ENCODE measurements around the gene TTLL11. TPM values are rescaled to one million over a fixed set of nuclear protein-coding genes. Genes with fewer than 3 reads are reported as not detected.
"Not testable (repeated sequence)": the region's sequence is repeated elsewhere in the genome, so short reads cannot be mapped to it uniquely, and the experiment has no call there.

The TTLL11 gene
- total and polyA plus RNA-seq, 4 donors: 12.3 to 21.1 (median 19.1) TPM

DNA sequence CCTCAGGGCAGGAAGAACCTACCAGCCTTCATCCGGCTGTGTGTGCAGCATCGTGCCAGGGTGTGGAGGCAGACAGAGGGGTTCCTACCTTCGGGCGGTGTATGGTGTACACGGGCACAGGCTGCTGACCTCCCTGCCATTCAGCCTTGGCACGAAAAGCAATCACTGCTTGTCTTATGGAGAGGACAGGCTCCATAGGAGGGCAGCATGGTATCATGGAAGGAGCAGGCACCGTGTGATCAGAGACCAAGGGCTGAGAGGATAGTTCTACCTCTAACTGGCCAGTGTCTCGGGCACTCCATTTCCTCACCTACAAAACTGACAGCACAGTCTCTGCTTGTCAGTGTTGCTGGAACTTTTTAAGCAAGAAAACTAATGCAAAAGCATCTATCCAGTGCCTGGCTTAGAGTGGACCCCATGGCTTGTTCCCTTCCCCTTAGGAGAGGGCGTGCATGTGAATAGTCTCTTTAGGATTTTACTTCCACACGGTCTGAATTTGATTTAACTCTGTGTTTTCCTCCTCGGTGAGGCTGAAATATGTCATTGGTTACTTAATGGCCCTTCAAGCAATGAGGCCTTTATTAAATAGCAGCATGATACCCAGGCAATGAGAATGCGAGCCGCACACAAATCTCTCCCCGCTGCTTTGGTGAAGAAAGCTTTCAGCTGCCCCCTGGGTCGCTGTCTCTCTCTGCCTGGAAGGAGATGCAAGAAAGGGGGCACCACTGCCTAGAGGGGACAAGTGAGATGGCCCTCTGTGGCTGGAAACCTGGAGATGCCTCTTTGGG lies 22.2 kb downstream of the TTLL11 start:
- DNase-seq (ENCODE audit: low read depth in 4 of 6, low spot score in 6 of 6): peak in 1 of 6 donors; percentile 91

DNA sequence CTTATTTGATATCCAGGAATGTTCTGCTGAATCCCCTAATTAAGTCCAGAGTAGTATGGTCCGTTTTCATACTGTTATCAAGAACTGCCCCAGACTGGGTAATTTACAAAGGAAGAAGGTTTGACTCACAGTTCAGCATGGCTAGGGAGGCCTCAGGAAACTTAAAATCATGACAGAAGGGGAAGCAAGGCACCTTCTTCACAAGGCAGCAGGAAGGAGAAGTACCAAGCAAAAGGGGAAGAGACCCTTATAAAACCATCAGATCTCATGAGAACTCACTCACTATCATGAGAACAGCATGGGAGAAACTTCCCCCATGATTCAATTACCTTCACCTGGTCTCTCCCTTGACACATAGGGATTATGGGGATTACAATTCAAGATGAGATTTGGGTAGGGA lies 26.4 kb downstream of the TTLL11 start:
- not testable (repeated sequence) for H3K27me3 ChIP-seq (ENCODE audit: control insufficient read depth, insufficient read depth, low read length); H3K4me1 ChIP-seq (ENCODE audit: control insufficient read depth, insufficient read depth, low read length); H3K27ac ChIP-seq (ENCODE audit: low read depth, low read length); H3K36me3 ChIP-seq (ENCODE audit: control insufficient read depth, insufficient read depth, low read length); H3K9me3 ChIP-seq (ENCODE audit: control insufficient read depth, insufficient read depth, low read length); DNase-seq (ENCODE audit: low read depth in 4 of 6, low spot score in 6 of 6); H3K4me3 ChIP-seq (ENCODE audit: low read depth, low read length)
- no CpG with 5 or more reads among the region's 1 CpG for WGBS (ENCODE audit: insufficient coverage)

More for the DNA sequence above, 22.2 kb downstream of the TTLL11 start:
- no peak overlapping the region for H3K27ac ChIP-seq (ENCODE audit: low read depth, low read length)
- no peak overlapping the region for H3K4me3 ChIP-seq (ENCODE audit: low read depth, low read length)
- H3K36me3 ChIP-seq (ENCODE audit: control insufficient read depth, insufficient read depth, low read length): no peaks in the 10 kb centered on the region
- H3K4me1 ChIP-seq (ENCODE audit: control insufficient read depth, insufficient read depth, low read length): peaks cover 10% of the 10 kb centered on the region
- H3K9me3 ChIP-seq (ENCODE audit: control insufficient read depth, insufficient read depth, low read length): no peaks in the 10 kb centered on the region
- no peaks in the 10 kb centered on the region for H3K27me3 ChIP-seq (ENCODE audit: control insufficient read depth, insufficient read depth, low read length)
- WGBS (ENCODE audit: insufficient coverage): 36% methylated on average over 10 of the region's 15 CpGs

DNA sequence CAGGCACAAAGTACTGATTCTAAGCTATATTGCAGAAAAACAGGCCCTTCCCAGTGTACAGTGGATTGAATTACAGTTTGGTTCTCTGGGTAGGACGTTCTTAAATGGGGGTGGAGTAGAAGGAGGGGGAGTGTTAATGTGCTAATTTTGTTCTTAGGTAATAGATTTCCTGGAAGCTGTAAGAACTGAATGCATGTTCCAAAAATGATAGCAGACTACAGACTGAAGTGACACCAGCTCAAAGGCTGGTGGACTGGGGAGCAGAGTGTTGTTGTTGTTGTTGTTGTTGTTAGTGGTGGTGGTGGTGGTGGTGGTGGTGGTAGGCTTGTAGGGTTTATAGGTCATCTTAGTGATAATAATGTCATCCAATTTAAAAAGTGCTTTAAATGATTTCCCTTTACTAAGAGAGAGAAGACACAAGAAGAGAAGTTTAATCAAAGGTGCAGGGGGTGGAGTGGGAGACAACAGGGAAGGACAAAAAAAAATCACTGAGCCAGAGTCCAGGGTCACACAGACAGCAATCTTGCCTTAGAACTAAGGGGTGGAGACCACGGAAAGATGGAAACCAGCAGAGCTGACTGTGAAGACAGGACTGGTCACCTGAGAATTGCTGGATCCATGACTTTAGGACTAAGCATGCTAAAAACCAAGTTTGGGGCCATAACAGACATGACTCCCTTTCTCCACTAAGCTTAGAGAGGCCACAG lies 27.0 kb downstream of the TTLL11 start:
- WGBS (ENCODE audit: insufficient coverage): 58% methylated on average over 2 of the region's 2 CpGs
- DNase-seq (ENCODE audit: low read depth in 4 of 6, low spot score in 6 of 6): no peak
- no peaks in the 10 kb centered on the region for H3K9me3 ChIP-seq (ENCODE audit: control insufficient read depth, insufficient read depth, low read length)

DNA sequence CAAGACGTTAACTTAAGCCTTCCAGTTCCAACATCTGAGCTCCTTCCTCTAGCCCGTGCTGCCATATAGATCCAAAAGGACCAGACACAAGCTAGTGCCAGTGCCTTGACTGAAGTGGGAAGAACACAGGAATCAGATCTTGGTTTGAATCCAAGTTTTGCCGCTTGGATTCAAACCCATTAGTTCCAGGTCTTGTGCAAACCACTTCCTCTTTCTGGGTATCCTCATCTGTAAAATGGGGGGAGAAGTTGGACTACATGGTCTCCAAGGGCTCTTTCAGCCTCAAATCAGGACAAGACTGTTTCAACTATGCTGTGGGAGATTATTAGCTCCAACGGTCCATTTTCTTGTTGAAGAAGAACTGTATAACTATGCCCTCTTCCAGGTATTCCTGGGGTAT lies 32.6 kb downstream of the TTLL11 start:
- no peak for DNase-seq (ENCODE audit: low read depth in 4 of 6, low spot score in 6 of 6)
- no peaks in the 10 kb centered on the region for H3K27me3 ChIP-seq (ENCODE audit: control insufficient read depth, insufficient read depth, low read length)
- no peaks in the 10 kb centered on the region for H3K36me3 ChIP-seq (ENCODE audit: control insufficient read depth, insufficient read depth, low read length)
- H3K4me1 ChIP-seq (ENCODE audit: control insufficient read depth, insufficient read depth, low read length): no peaks in the 10 kb centered on the region
- H3K9me3 ChIP-seq (ENCODE audit: control insufficient read depth, insufficient read depth, low read length): no peaks in the 10 kb centered on the region
- H3K27ac ChIP-seq (ENCODE audit: low read depth, low read length): no peak overlapping the region
- WGBS (ENCODE audit: insufficient coverage): 80% methylated on average over 1 of the region's 4 CpGs
- H3K4me3 ChIP-seq (ENCODE audit: low read depth, low read length): no peak overlapping the region

More for the DNA sequence above, 27.0 kb downstream of the TTLL11 start:
- Histone ChIP-seq H3K27ac (ENCODE audit: low read depth, low read length) (no peak overlapping the region), H3K36me3 (ENCODE audit: control insufficient read depth, insufficient read depth, low read length) (no peaks in the 10 kb centered on the region), H3K4me3 (ENCODE audit: low read depth, low read length) (no peak overlapping the region), H3K27me3 (ENCODE audit: control insufficient read depth, insufficient read depth, low read length) (no peaks in the 10 kb centered on the region), H3K4me1 (ENCODE audit: control insufficient read depth, insufficient read depth, low read length) (peaks cover 5% of the 10 kb centered on the region)

DNA sequence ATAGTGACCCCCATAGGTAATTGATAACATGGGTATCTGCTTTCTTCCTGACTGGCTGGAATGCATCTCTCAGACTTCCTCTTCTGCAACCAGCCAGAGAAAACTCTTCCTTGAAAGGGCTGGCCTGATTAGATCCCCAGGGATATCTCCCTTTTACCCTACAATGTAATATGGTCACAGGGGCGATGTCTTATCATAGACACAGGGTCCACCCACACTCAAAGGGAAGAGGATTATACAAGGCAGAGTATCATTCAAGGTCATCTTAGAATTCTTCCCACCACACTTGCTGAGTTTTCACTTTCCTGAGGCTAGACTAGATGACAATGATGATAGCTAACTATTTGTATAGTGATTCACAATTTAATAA lies 33.2 kb downstream of the TTLL11 start:
- H3K27ac ChIP-seq (ENCODE audit: low read depth, low read length): no peak overlapping the region
- no CpG with 5 or more reads among the region's 1 CpG for WGBS (ENCODE audit: insufficient coverage)
- no peak for DNase-seq (ENCODE audit: low read depth in 4 of 6, low spot score in 6 of 6)

DNA sequence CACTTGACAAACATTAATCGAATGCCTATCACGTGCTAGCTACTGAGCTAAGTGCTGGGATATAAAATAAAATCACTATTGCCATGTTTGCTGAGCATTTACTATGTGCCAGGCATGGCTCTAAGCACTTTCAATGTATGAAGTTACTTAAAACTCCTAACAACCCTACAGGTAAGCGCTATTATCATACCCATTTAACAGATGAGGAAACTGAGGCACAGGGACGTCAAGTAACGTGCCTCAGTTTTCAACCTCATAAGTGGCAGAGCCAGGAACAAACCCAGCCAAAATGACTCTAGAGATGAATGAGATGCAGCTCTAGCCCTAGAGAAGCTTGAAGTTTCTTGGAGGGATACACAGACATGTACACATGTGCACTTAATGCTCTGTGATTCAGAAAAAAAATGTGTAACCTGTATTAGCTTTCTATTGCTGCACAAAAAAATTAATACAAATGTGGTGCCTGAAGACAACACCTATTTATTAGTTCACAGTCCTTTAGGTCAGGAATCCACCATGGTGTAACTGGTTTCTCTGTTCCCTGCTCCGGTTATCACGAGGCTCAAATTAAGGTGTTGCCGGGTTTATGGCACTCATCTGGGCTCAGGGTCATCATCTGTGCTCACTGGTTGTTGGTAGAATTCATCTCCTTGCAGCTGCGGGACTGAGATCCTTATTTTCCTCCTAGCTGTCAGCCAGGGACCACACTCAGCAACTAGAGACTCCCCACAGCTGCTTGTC lies 33.7 kb downstream of the TTLL11 start:
- WGBS (ENCODE audit: insufficient coverage): 96% methylated on average over 7 of the region's 9 CpGs
- H3K27me3 ChIP-seq (ENCODE audit: control insufficient read depth, insufficient read depth, low read length): no peaks in the 10 kb centered on the region
- H3K36me3 ChIP-seq (ENCODE audit: control insufficient read depth, insufficient read depth, low read length): no peaks in the 10 kb centered on the region
- H3K4me3 ChIP-seq (ENCODE audit: low read depth, low read length): no peak overlapping the region
- no peaks in the 10 kb centered on the region for H3K9me3 ChIP-seq (ENCODE audit: control insufficient read depth, insufficient read depth, low read length)
- no peak overlapping the region for H3K27ac ChIP-seq (ENCODE audit: low read depth, low read length)
- DNase-seq (ENCODE audit: low read depth in 4 of 6, low spot score in 6 of 6): no peak
- no peaks in the 10 kb centered on the region for H3K4me1 ChIP-seq (ENCODE audit: control insufficient read depth, insufficient read depth, low read length)

More for the DNA sequence above, 33.2 kb downstream of the TTLL11 start:
- no peaks in the 10 kb centered on the region for H3K36me3 ChIP-seq (ENCODE audit: control insufficient read depth, insufficient read depth, low read length)
- no peaks in the 10 kb centered on the region for H3K9me3 ChIP-seq (ENCODE audit: control insufficient read depth, insufficient read depth, low read length)
- no peaks in the 10 kb centered on the region for H3K4me1 ChIP-seq (ENCODE audit: control insufficient read depth, insufficient read depth, low read length)
- H3K27me3 ChIP-seq (ENCODE audit: control insufficient read depth, insufficient read depth, low read length): no peaks in the 10 kb centered on the region
- H3K4me3 ChIP-seq (ENCODE audit: low read depth, low read length): no peak overlapping the region

DNA sequence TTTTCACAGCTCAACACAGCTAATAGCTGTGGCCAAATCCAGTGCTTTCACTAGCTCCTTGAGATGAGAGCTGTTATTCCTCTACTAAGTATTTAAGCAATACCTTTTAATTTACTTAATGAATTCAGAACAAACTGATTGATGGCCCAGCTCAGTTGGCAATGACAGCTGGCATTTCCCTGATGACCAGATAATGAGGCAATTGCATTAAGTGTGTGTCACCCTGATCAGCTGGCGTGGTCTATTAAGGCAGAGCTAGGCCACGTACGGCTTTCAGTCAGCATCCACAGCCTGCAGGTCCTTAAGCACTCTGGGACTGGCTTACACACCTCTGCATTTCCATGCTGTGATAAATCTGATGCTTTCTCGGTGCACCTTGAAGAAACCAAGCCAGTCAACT lies 34.4 kb downstream of the TTLL11 start:
- Histone ChIP-seq H3K27me3 (ENCODE audit: control insufficient read depth, insufficient read depth, low read length) (no peaks in the 10 kb centered on the region), H3K4me3 (ENCODE audit: low read depth, low read length) (no peak overlapping the region), H3K36me3 (ENCODE audit: control insufficient read depth, insufficient read depth, low read length) (no peaks in the 10 kb centered on the region), H3K27ac (ENCODE audit: low read depth, low read length) (no peak overlapping the region), H3K4me1 (ENCODE audit: control insufficient read depth, insufficient read depth, low read length) (peaks cover under 1% of the 10 kb centered on the region), H3K9me3 (ENCODE audit: control insufficient read depth, insufficient read depth, low read length) (no peaks in the 10 kb centered on the region)
- DNase-seq (ENCODE audit: low read depth in 4 of 6, low spot score in 6 of 6): peak in 1 of 6 donors; percentile 81
- WGBS (ENCODE audit: insufficient coverage): 70% methylated on average over 3 of the region's 4 CpGs

DNA sequence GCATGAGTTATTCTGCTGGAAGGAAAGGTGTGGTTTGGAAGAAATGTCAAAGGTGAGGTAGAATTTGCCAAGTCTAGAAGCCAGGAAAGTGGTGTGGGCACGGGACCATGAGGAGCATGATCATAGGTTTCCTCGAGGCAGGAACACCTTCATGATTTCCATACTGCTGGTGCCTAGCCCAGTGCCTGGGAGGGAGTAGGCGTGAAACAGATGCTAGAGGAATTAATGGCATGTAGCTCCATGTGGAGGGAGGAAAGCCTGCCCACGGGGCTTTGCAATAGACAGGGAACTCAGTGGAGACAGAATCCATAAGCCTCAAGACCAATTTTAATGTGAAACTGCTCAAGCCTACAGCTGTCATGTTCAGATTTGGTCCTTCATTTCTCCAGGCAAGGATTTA lies 35.1 kb downstream of the TTLL11 start:
- H3K27ac ChIP-seq (ENCODE audit: low read depth, low read length): no peak overlapping the region

DNA sequence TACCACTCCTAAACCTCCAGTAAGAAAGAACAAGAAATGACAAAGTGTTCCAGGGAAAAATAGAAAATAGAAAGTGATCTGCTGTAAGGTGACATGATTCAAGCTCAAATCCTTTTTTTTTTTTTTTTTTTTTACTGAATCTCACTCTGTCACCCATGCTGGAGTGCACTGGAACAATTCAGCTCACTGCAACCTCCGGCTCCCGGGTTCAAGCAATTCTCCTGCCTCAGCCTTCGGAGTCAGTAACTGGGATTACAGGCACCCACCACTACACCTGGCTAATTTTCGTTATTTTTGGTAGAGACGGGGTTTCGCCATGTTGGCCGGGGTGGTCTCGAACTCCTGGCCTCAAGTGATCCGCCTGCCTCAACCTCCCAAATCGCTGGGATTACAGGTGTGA lies 35.9 kb downstream of the TTLL11 start:
- Histone ChIP-seq H3K27me3 (ENCODE audit: control insufficient read depth, insufficient read depth, low read length) (no peaks in the 10 kb centered on the region), H3K4me3 (ENCODE audit: low read depth, low read length) (no peak overlapping the region), H3K36me3 (ENCODE audit: control insufficient read depth, insufficient read depth, low read length) (no peaks in the 10 kb centered on the region), H3K9me3 (ENCODE audit: control insufficient read depth, insufficient read depth, low read length) (no peaks in the 10 kb centered on the region), H3K27ac (ENCODE audit: low read depth, low read length) (no peak overlapping the region), H3K4me1 (ENCODE audit: control insufficient read depth, insufficient read depth, low read length) (peaks cover 8% of the 10 kb centered on the region)
- no peak for DNase-seq (ENCODE audit: low read depth in 4 of 6, low spot score in 6 of 6)
- 100% methylated on average over 5 of the region's 10 CpGs for WGBS (ENCODE audit: insufficient coverage)

More for the DNA sequence above, 35.1 kb downstream of the TTLL11 start:
- 69% methylated on average over 4 of the region's 4 CpGs for WGBS (ENCODE audit: insufficient coverage)
- Histone ChIP-seq H3K27me3 (ENCODE audit: control insufficient read depth, insufficient read depth, low read length) (no peaks in the 10 kb centered on the region), H3K4me1 (ENCODE audit: control insufficient read depth, insufficient read depth, low read length) (peaks cover 7% of the 10 kb centered on the region), H3K36me3 (ENCODE audit: control insufficient read depth, insufficient read depth, low read length) (no peaks in the 10 kb centered on the region), H3K4me3 (ENCODE audit: low read depth, low read length) (no peak overlapping the region), H3K9me3 (ENCODE audit: control insufficient read depth, insufficient read depth, low read length) (no peaks in the 10 kb centered on the region)
- no peak for DNase-seq (ENCODE audit: low read depth in 4 of 6, low spot score in 6 of 6)

All from spinal cord (tissue), 10 donors.